ENCODE data around the gene NYAP2. TPM values are rescaled to one million over a fixed set of nuclear protein-coding genes. Genes with fewer than 3 reads are reported as not detected.

The NYAP2 gene
- under 1 TPM in 2 of 3 donors, not detected in 1; 0.09 TPM for total RNA-seq
- long read RNA-seq, donor 1: 0 reads
- long read RNA-seq, donor 2: 0 reads

DNA sequence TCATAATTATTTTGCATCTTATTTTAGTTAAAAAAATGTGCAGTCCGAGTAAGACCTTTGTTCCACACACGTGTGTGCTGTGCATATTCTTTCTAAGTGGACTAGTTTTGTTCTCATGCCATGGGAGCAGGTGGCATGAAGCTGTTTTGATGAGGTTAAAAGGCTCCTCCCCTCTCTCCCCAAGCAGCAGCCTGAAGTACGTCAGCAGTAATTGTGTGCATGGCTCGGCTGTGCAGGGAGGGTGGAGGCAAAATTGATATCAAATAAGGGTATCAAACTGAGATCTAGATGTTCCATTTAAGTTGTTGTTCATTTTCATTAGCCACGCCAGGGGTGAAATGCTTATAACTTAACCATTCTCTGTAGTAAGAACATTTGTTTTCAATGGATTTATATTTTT is at the start of gene NYAP2:
TSS of gene NYAP2 (plus strand) at position 207 of the 400 bp plus-strand sequence. CDS start 9,171 bp downstream, outside the sequence.
- H3K36me3 ChIP-seq (ENCODE audit: low read depth): no peaks in the 10 kb centered on the region
- TF ChIP-seq, protein P1, sequence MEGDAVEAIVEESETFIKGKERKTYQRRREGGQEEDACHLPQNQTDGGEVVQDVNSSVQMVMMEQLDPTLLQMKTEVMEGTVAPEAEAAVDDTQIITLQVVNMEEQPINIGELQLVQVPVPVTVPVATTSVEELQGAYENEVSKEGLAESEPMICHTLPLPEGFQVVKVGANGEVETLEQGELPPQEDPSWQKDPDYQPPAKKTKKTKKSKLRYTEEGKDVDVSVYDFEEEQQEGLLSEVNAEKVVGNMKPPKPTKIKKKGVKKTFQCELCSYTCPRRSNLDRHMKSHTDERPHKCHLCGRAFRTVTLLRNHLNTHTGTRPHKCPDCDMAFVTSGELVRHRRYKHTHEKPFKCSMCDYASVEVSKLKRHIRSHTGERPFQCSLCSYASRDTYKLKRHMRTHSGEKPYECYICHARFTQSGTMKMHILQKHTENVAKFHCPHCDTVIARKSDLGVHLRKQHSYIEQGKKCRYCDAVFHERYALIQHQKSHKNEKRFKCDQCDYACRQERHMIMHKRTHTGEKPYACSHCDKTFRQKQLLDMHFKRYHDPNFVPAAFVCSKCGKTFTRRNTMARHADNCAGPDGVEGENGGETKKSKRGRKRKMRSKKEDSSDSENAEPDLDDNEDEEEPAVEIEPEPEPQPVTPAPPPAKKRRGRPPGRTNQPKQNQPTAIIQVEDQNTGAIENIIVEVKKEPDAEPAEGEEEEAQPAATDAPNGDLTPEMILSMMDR (IDR thresholded peaks at IDR 0.05): no peak
- intact Hi-C loops (cut with DNase I, micrococcal nuclease): no loop called here
- no peaks in the 10 kb centered on the region for H3K9me3 ChIP-seq
- H3K4me3 ChIP-seq: no peak within 1 kb of the TSS
- ATAC-seq: no peak
- no peaks in the 10 kb centered on the region for H3K4me1 ChIP-seq (ENCODE audit: low read depth)
- DNase-seq: no peak

DNA sequence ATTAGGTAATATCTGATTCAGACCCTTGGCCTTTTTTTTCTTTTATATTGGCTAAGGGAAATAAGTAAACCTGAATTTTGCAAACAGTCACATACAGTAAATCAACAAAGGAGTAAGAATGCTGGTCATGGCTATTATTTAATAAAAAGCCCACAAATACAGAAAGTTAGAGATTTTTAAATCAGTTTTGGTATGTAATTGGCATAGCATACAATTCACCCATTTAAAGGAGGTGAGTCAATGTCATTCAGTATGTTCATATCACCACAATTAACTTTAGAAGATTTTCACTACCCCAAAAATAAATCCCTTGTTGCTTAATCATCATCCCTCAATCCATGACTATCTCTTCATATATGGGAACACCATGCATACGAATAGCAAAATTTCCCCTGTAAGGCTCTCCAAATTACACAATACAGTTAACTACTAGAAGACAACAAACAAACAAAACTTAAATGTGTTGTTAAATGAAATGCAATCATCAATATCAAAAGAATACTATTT is 45.9 kb upstream of the NYAP2 start:
- H3K36me3 ChIP-seq (ENCODE audit: low read depth): no peaks in the 10 kb centered on the region
- no peaks in the 10 kb centered on the region for H3K9me3 ChIP-seq
- no peak overlapping the region for H3K4me3 ChIP-seq
- TF ChIP-seq, protein P1 (IDR thresholded peaks at IDR 0.05): no peak
- intact Hi-C loops (cut with DNase I, micrococcal nuclease): no loop called here
- no peaks in the 10 kb centered on the region for H3K4me1 ChIP-seq (ENCODE audit: low read depth)
- ATAC-seq (no peak), DNase-seq (no peak)

DNA sequence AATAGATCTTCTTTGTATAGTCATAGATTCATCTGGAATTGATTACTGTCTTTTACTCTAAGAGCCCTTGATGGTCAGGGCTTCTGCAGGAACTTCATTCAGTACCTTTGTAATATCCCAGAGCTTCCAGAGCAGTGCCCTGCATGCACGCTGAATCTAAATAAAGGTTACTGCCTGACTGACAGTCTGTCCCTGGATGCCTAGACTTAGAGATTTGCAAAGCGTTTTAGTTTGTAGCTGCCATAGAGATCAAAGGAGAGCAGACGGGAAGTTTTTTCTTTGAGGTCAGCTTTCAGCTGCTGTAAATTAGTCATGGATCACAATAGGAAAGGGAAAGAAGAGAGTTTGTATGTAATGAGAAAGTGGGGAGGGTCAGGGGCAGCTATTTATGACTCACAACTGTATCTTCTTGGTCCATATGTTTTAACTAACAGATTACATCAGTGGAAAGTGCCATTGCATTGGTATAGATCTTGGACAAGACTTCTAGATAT is 45.2 kb upstream of the NYAP2 start:
- Histone ChIP-seq H3K4me3 (no peak overlapping the region), H3K9me3 (no peaks in the 10 kb centered on the region), H3K4me1 (ENCODE audit: low read depth) (no peaks in the 10 kb centered on the region), H3K36me3 (ENCODE audit: low read depth) (no peaks in the 10 kb centered on the region)
- intact Hi-C loops (cut with DNase I, micrococcal nuclease): no loop called here
- DNase-seq: no peak
- TF ChIP-seq, protein P1 (IDR thresholded peaks at IDR 0.05): no peak
- no peak for ATAC-seq

DNA sequence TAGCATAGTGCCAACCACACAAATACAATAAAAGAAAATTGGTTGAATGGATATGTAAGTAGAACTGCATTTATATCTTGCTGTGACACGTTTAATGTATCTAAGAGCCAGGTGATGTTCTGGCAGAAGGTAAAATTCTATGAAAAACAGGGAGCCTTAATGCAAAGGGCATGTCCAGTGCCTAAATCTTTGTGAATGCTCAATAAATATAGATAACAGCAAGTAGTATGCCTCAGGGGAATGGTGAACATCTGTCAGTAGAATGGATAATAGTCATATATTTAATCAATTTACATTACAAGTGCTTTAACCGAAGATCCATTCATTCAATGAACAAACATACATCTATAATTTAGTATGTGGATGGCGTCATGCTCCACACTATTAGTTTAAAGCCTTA is 43.7 kb upstream of the NYAP2 start:
- DNase-seq: no peak
- TF ChIP-seq, protein P1 (IDR thresholded peaks at IDR 0.05): no peak
- Histone ChIP-seq H3K4me3 (no peak overlapping the region), H3K36me3 (ENCODE audit: low read depth) (no peaks in the 10 kb centered on the region), H3K9me3 (no peaks in the 10 kb centered on the region), H3K4me1 (ENCODE audit: low read depth) (no peaks in the 10 kb centered on the region)
- intact Hi-C loops (cut with DNase I, micrococcal nuclease): no loop called here
- no peak for ATAC-seq

DNA sequence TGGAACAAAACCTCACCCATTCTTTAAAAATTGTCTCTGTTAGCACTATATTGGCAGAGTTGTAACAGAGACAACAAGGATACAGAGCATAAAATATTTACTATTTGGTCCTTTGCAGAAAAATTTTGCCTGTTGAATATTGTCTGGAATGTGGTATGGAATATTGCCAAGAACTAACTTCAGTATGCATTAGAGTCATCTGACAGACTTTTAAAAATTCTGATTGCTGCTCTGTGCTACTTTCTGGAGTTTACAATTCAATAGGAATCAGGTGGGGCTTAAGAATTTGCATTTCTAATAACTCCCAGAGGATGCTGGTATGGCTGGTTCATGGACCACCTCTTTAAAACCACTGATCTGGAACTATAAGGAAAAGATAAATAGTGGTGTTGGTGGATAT is 32.8 kb upstream of the NYAP2 start:
- Histone ChIP-seq H3K9me3 (no peaks in the 10 kb centered on the region), H3K4me1 (ENCODE audit: low read depth) (no peaks in the 10 kb centered on the region), H3K36me3 (ENCODE audit: low read depth) (no peaks in the 10 kb centered on the region), H3K4me3 (no peak overlapping the region)
- intact Hi-C loops (cut with DNase I, micrococcal nuclease): no loop called here
- ATAC-seq: no peak
- TF ChIP-seq, protein P1 (IDR thresholded peaks at IDR 0.05): no peak
- no peak for DNase-seq

DNA sequence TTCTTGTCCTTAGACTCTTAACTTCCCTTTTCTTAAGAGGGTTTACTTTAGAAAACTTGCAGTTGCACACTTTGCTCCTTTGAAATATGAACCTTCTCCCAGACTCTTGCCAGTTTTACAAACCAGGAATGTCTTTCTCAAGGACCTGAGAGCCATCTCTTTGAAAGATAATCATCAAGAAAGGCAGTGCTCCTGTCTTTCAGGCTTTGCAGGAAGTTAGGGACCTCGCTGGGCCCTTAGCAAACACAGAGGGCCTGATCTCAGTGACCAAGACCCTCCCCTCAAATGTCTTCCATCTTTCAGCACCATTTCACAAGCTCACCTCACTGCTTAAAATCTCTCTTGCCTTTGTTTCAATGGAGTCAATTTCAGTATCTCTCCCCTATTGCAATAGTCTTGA is 32.0 kb upstream of the NYAP2 start:
- H3K9me3 ChIP-seq: no peaks in the 10 kb centered on the region
- TF ChIP-seq, protein P1 (IDR thresholded peaks at IDR 0.05): no peak
- DNase-seq: no peak
- intact Hi-C loops (cut with DNase I, micrococcal nuclease): no loop called here
- no peaks in the 10 kb centered on the region for H3K36me3 ChIP-seq (ENCODE audit: low read depth)
- no peak overlapping the region for H3K4me3 ChIP-seq
- no peak for ATAC-seq
- H3K4me1 ChIP-seq (ENCODE audit: low read depth): no peaks in the 10 kb centered on the region
